MCF 10A (cell line): ENCODE results near the gene RAX2. TPM values are rescaled to one million over a fixed set of nuclear protein-coding genes. Genes with fewer than 3 reads are reported as not detected.

Experiments
- BruUV-seq: library from RNA; stranded (reverse); fragments of 400-500 nt; replicated peaks from 2 replicates; lab custom pipeline; 2021; lab: Mats Ljungman, UMichigan
- CTCF ChIA-PET: fragments of 300-600 bp; sonication (Branson Sonifier 250); formaldehyde crosslinking; extraction: SDS; loops from one replicate; lab custom pipeline; 2021; ENCODE audit warnings: antibody characterized with exemption, inconsistent platforms; lab: Yijun Ruan, JAX
- POLR2A ChIA-PET: fragments of 300-600, 350-650 bp; sonication (Branson Sonifier 250); formaldehyde crosslinking; extraction: SDS; loops from one replicate; lab custom pipeline; 2020; ENCODE audit warnings: antibody characterized with exemption, inconsistent platforms; lab: Yijun Ruan, JAX
- DNase-seq: peaks from one replicate; pipeline ENCODE4 v3.0.0-alpha.2; 2018; ENCODE audit not compliant: unreplicated experiment
- H3K27ac Mint-ChIP-seq: one replicate; pipeline ENCODE4 v1.8.0; 2022; ENCODE audit warnings: mild to moderate bottlenecking, low read depth, mixed read lengths; ENCODE audit not compliant: unreplicated experiment
- H3K27me3 Mint-ChIP-seq: one replicate; pipeline ENCODE4 v1.8.0; 2022; ENCODE audit warnings: mixed read lengths; ENCODE audit not compliant: insufficient read depth, unreplicated experiment
- H3K36me3 Mint-ChIP-seq: one replicate; pipeline ENCODE4 v1.8.0; 2022; ENCODE audit warnings: mild to moderate bottlenecking, moderate library complexity, mixed read lengths; ENCODE audit not compliant: insufficient read depth, unreplicated experiment
- H3K4me1 Mint-ChIP-seq: one replicate; pipeline ENCODE4 v1.8.0; 2022; ENCODE audit warnings: mixed read lengths; ENCODE audit not compliant: insufficient read depth, unreplicated experiment
- H3K4me3 Mint-ChIP-seq: one replicate; pipeline ENCODE4 v1.8.0; 2022; ENCODE audit warnings: mild to moderate bottlenecking, moderate library complexity, mixed read lengths; ENCODE audit not compliant: unreplicated experiment
- H3K9me3 Mint-ChIP-seq: one replicate; pipeline ENCODE4 v1.8.0; 2022; ENCODE audit warnings: mixed read lengths; ENCODE audit not compliant: unreplicated experiment
- CTCF ChIP-seq: fragments of 200-600 bp; IDR thresholded peaks from one replicate; pipeline ENCODE4 v1.8.0; 2022; ENCODE audit warnings: antibody characterized with exemption, mild to moderate bottlenecking; ENCODE audit not compliant: unreplicated experiment
- intact Hi-C: fragments of 100-400 bp; cut with micrococcal nuclease; formaldehyde crosslinking; loops from 2 replicates; pipeline ENCODE4 v1.14.1; 2022
- total RNA-seq: library from RNA; stranded (reverse); gene quantifications from 2 replicates; pipeline ENCODE4 v1.2.3, GENCODE V29; 2022

RAX2 gene
- total RNA-seq, 1 experiment from 2014 or later: not detected

- POLR2A ChIA-PET: interaction anchor here (1.4 kb wide), 1 partner anchor 8 kb away, joined by 6 read pairs; the partner anchor contains the start of genes APBA3 and MRPL54
- Mint-ChIP-seq H3K27me3 (no peaks in the 10 kb centered on the region), H3K4me1 (no peaks in the 10 kb centered on the region), H3K4me3 (no peak overlapping the region), H3K36me3 (peaks cover 11% of the 10 kb centered on the region), H3K9me3 (no peaks in the 10 kb centered on the region), H3K27ac (no peak overlapping the region)
- intact Hi-C loops: no loop called here
- no TSS peak for BruUV-seq
- CTCF ChIA-PET: interaction anchor here (0.6 to 0.7 kb wide), 2 partner anchors 93 to 103 kb away, joined by 3 to 4 read pairs; no protein-coding TSS in a partner anchor
- no peak for TF ChIP-seq CTCF
- DNase-seq: no peak
Observed at GRCh38 chr19:3770136-3770999, 1.7 kb downstream of the RAX2 start.

GRCh38 chr19:3769494-3769893 is 2.5 kb downstream of the RAX2 start:
- CTCF ChIA-PET: interaction anchor here (0.7 kb wide), 1 partner anchor 93 kb away, joined by 3 read pairs; no protein-coding TSS in a partner anchor
- POLR2A ChIA-PET: no interaction called here
- Mint-ChIP-seq H3K27ac (no peak overlapping the region), H3K4me3 (no peak overlapping the region), H3K4me1 (no peaks in the 10 kb centered on the region), H3K9me3 (no peaks in the 10 kb centered on the region), H3K36me3 (peaks cover 14% of the 10 kb centered on the region), H3K27me3 (no peaks in the 10 kb centered on the region)
- DNase-seq: no peak
- no peak for TF ChIP-seq CTCF
- intact Hi-C loops: loop anchor here (10.0 kb wide), 1 partner anchor 55 kb away; no protein-coding TSS in a partner anchor
- no TSS peak for BruUV-seq

GRCh38 chr19:3768748-3769099 is 3.3 kb downstream of the RAX2 start:
- no peaks in the 10 kb centered on the region for H3K4me1 Mint-ChIP-seq
- H3K4me3 Mint-ChIP-seq: no peak overlapping the region
- H3K27ac Mint-ChIP-seq: peak overlapping the region; percentile 42
- H3K27me3 Mint-ChIP-seq: no peaks in the 10 kb centered on the region
- ChIA-PET POLR2A (interaction anchor here (0.8 kb wide), 1 partner anchor 89 kb away, joined by 3 read pairs; no protein-coding TSS in a partner anchor), CTCF (no interaction called here)
- no peaks in the 10 kb centered on the region for H3K9me3 Mint-ChIP-seq
- DNase-seq: no peak
- intact Hi-C loops: loop anchor here (10.0 kb wide), 1 partner anchor 56 kb away; no protein-coding TSS in a partner anchor
- no peak for TF ChIP-seq CTCF
- no TSS peak for BruUV-seq
- H3K36me3 Mint-ChIP-seq: peaks cover 14% of the 10 kb centered on the region
